Neural crest cell (in vitro differentiated cells): ENCODE measurements around the gene COQ2. TPM values are rescaled to one million over a fixed set of nuclear protein-coding genes. Genes with fewer than 3 reads are reported as not detected.
"Not testable (repeated sequence)": the region's sequence is repeated elsewhere in the genome, so short reads cannot be mapped to it uniquely, and the experiment has no call there.

Experiments
- DNase-seq: peaks from one replicate; pipeline ENCODE4 v3.0.0; 2021; ENCODE audit warnings: low read depth, mixed read lengths, low spot score
- H3K27ac Mint-ChIP-seq: one replicate; pipeline ENCODE4 v1.8.0; 2021; ENCODE audit warnings: mild to moderate bottlenecking, mixed read lengths; ENCODE audit not compliant: unreplicated experiment
- H3K27me3 Mint-ChIP-seq: 2 replicates; pipeline ENCODE4 v1.8.0; 2021; ENCODE audit warnings: low read depth, mild to moderate bottlenecking, mixed read lengths
- H3K36me3 Mint-ChIP-seq: 2 replicates; pipeline ENCODE4 v1.8.0; 2021; ENCODE audit warnings: low read depth, mild to moderate bottlenecking, mixed read lengths
- H3K4me1 Mint-ChIP-seq: 2 replicates; pipeline ENCODE4 v1.8.0; 2021; ENCODE audit warnings: mixed read lengths
- H3K4me3 Mint-ChIP-seq: one replicate; pipeline ENCODE4 v1.8.0; 2021; ENCODE audit warnings: mild to moderate bottlenecking, mixed read lengths
- H3K9me3 Mint-ChIP-seq: 2 replicates; pipeline ENCODE4 v1.8.0; 2021; ENCODE audit warnings: mixed read lengths
- CTCF ChIP-seq: fragments of 200-600 bp; sonication (generic); conservative IDR thresholded peaks from 2 replicates; pipeline ENCODE4 v1.5.0; 2021; ENCODE audit warnings: antibody characterized with exemption, mild to moderate bottlenecking
- total RNA-seq: library from RNA; stranded (reverse); gene quantifications from 2 replicates; pipeline ENCODE4 v1.2.1, GENCODE V29; 2021

Gene COQ2
- total RNA-seq, 1 donor from 2014 or later = 21.9 TPM

GRCh38 chr4:83281307-83281706 lies 3.3 kb downstream of the COQ2 start:
- Mint-ChIP-seq H3K27me3 (no peaks in the 10 kb centered on the region), H3K4me1 (peaks cover 35% of the 10 kb centered on the region), H3K9me3 (no peaks in the 10 kb centered on the region), H3K36me3 (peaks cover 2% of the 10 kb centered on the region), H3K27ac (no peak overlapping the region), H3K4me3 (no peak overlapping the region)
- TF ChIP-seq CTCF = no peak
- DNase-seq = no peak

GRCh38 chr4:83276299-83277040 lies 8.1 kb downstream of the COQ2 start:
- H3K4me3 Mint-ChIP-seq = no peak overlapping the region
- H3K9me3 Mint-ChIP-seq = no peaks in the 10 kb centered on the region
- no peak for DNase-seq
- peaks cover 4% of the 10 kb centered on the region for H3K4me1 Mint-ChIP-seq
- H3K27ac Mint-ChIP-seq = no peak overlapping the region
- H3K36me3 Mint-ChIP-seq = peaks cover 8% of the 10 kb centered on the region
- H3K27me3 Mint-ChIP-seq = no peaks in the 10 kb centered on the region
- TF ChIP-seq CTCF = no peak

- not testable (repeated sequence) for DNase-seq, H3K9me3 Mint-ChIP-seq, H3K36me3 Mint-ChIP-seq, H3K4me3 Mint-ChIP-seq, H3K27me3 Mint-ChIP-seq, H3K27ac Mint-ChIP-seq, H3K4me1 Mint-ChIP-seq
Observed at GRCh38 chr4:83273926-83274325, 10.7 kb downstream of the COQ2 start.

- H3K4me3 Mint-ChIP-seq = no peak overlapping the region
- H3K27me3 Mint-ChIP-seq = no peaks in the 10 kb centered on the region
- H3K36me3 Mint-ChIP-seq = peaks cover 8% of the 10 kb centered on the region
- no peak for TF ChIP-seq CTCF
- H3K27ac Mint-ChIP-seq = no peak overlapping the region
- no peaks in the 10 kb centered on the region for H3K9me3 Mint-ChIP-seq
- no peak for DNase-seq
- H3K4me1 Mint-ChIP-seq = no peaks in the 10 kb centered on the region
Observed at GRCh38 chr4:83272900-83273299, 11.7 kb downstream of the COQ2 start.

- TF ChIP-seq CTCF = no peak
- Mint-ChIP-seq H3K4me1 (no peaks in the 10 kb centered on the region), H3K4me3 (no peak overlapping the region), H3K27ac (no peak overlapping the region), H3K27me3 (no peaks in the 10 kb centered on the region), H3K36me3 (no peaks in the 10 kb centered on the region), H3K9me3 (no peaks in the 10 kb centered on the region)
- no peak for DNase-seq
Observed at GRCh38 chr4:83269256-83269655, 15.3 kb downstream of the COQ2 start.

GRCh38 chr4:83268491-83268890 lies 16.1 kb downstream of the COQ2 start:
- Mint-ChIP-seq H3K4me1 (no peaks in the 10 kb centered on the region), H3K36me3 (no peaks in the 10 kb centered on the region), H3K27ac (no peak overlapping the region), H3K4me3 (no peak overlapping the region), H3K9me3 (no peaks in the 10 kb centered on the region), H3K27me3 (no peaks in the 10 kb centered on the region)
- DNase-seq = no peak
- no peak for TF ChIP-seq CTCF
